ENCODE results near the gene PARD3B.

DNA sequence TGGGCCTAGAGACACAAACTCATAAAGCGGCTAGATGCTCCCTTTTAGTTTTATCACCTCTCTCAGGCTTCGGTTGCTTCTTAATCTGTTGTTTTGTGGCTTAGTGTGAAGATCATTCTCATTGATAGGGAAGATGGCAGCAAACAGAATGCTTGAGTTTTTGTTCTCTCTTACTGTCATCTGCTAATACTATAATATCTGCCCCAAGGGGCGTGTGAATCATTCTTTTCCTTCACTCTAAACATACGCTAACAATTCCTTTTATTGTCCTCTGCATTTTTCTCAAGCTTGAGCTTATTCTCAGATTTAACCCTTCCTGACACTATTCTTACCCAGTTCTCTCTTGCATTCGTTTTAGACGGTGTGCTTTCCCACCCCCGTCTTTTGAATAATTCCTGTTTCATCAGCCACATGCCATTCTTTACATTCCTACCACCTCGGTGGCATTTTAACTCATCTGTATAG is 813.1 kb downstream of the PARD3B start:
- no peak for TF ChIP-seq EP300 (IDR thresholded peaks at IDR 0.05; ENCODE audit: low read depth)
- TF ChIP-seq, protein P1, sequence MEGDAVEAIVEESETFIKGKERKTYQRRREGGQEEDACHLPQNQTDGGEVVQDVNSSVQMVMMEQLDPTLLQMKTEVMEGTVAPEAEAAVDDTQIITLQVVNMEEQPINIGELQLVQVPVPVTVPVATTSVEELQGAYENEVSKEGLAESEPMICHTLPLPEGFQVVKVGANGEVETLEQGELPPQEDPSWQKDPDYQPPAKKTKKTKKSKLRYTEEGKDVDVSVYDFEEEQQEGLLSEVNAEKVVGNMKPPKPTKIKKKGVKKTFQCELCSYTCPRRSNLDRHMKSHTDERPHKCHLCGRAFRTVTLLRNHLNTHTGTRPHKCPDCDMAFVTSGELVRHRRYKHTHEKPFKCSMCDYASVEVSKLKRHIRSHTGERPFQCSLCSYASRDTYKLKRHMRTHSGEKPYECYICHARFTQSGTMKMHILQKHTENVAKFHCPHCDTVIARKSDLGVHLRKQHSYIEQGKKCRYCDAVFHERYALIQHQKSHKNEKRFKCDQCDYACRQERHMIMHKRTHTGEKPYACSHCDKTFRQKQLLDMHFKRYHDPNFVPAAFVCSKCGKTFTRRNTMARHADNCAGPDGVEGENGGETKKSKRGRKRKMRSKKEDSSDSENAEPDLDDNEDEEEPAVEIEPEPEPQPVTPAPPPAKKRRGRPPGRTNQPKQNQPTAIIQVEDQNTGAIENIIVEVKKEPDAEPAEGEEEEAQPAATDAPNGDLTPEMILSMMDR (IDR thresholded peaks at IDR 0.05), result no peak
- TF ChIP-seq POLR2A (IDR thresholded peaks at IDR 0.05), result no peak
- TF ChIP-seq POLR2AphosphoS5 (IDR thresholded peaks at IDR 0.05), result no peak

Data from transverse colon (tissue), 4 donors.